HL-60 (cell line): ENCODE results near the gene MSRB2.

Experiments used
- DNase-seq, 2 experiments: peaks; one replicate each; pipeline ENCODE4 v3.0.0-alpha.2; 2010 to 2020; ENCODE audit warnings: low read depth in 1 of 2, low spot score in 1 of 2
- H3K27ac ChIP-seq: fragments of 250-450 bp; sonication (Bioruptor Pico); replicated peaks from 2 replicates; pipeline ENCODE4 v1.5.1; 2020; ENCODE audit warnings: mild to moderate bottlenecking, moderate library complexity
- H3K27me3 ChIP-seq: fragments of 250-450 bp; sonication (Bioruptor Pico); 2 replicates; pipeline ENCODE4 v1.5.1; 2021; ENCODE audit warnings: mild to moderate bottlenecking, moderate library complexity; ENCODE audit not compliant: insufficient read depth, poor library complexity, severe bottlenecking
- H3K4me3 ChIP-seq: replicated peaks from 2 replicates; pipeline ENCODE4 v1.5.1; 2011; ENCODE audit warnings: mild to moderate bottlenecking, control low read depth, low read length; ENCODE audit not compliant: insufficient read depth
- GABPA ChIP-seq: IDR thresholded peaks from 2 replicates; pipeline ENCODE4 v1.6.1; 2012; ENCODE audit warnings: low read depth
- POLR2AphosphoS5 ChIP-seq: IDR thresholded peaks from 2 replicates; pipeline ENCODE4 v1.6.1; 2012; ENCODE audit warnings: low read depth
- SPI1 ChIP-seq: IDR thresholded peaks from 2 replicates; pipeline ENCODE4 v1.6.1; 2012; ENCODE audit warnings: low read depth, mild to moderate bottlenecking, borderline replicate concordance
- TF ChIP-seq, protein P1 (sequence below): IDR thresholded peaks from one replicate; pipeline ENCODE4 v1.5.1; 2011; ENCODE audit warnings: low read length, control low read depth, inconsistent platforms; ENCODE audit not compliant: insufficient read depth
- TF ChIP-seq, protein P2 (sequence below): IDR thresholded peaks from 2 replicates; pipeline ENCODE4 v1.6.1; 2012; ENCODE audit warnings: low read depth; ENCODE audit not compliant: insufficient replicate concordance

The MSRB2 gene

DNA sequence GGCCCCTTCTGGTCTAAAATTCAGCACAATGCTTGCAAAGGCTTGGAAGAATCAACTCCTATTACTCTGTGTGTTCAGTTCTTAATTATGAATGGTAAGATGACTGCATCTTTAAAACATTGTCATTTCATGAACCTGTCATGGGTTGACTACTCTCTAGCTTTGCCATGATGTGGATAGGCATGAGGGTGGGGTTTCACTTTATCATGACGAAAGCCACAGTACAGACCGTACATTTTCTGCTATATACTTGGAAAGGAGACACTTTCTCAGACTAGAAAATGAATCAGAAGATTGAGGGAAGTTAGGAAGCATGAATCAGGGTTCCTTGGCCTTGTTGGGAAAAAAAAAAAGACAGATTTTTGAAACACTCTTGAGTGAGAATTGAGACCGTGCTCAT, 19.7 kb upstream of the MSRB2 start:
- no peak for TF ChIP-seq SPI1
- TF ChIP-seq, protein P1, sequence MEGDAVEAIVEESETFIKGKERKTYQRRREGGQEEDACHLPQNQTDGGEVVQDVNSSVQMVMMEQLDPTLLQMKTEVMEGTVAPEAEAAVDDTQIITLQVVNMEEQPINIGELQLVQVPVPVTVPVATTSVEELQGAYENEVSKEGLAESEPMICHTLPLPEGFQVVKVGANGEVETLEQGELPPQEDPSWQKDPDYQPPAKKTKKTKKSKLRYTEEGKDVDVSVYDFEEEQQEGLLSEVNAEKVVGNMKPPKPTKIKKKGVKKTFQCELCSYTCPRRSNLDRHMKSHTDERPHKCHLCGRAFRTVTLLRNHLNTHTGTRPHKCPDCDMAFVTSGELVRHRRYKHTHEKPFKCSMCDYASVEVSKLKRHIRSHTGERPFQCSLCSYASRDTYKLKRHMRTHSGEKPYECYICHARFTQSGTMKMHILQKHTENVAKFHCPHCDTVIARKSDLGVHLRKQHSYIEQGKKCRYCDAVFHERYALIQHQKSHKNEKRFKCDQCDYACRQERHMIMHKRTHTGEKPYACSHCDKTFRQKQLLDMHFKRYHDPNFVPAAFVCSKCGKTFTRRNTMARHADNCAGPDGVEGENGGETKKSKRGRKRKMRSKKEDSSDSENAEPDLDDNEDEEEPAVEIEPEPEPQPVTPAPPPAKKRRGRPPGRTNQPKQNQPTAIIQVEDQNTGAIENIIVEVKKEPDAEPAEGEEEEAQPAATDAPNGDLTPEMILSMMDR, result no peak
- TF ChIP-seq, protein P2, sequence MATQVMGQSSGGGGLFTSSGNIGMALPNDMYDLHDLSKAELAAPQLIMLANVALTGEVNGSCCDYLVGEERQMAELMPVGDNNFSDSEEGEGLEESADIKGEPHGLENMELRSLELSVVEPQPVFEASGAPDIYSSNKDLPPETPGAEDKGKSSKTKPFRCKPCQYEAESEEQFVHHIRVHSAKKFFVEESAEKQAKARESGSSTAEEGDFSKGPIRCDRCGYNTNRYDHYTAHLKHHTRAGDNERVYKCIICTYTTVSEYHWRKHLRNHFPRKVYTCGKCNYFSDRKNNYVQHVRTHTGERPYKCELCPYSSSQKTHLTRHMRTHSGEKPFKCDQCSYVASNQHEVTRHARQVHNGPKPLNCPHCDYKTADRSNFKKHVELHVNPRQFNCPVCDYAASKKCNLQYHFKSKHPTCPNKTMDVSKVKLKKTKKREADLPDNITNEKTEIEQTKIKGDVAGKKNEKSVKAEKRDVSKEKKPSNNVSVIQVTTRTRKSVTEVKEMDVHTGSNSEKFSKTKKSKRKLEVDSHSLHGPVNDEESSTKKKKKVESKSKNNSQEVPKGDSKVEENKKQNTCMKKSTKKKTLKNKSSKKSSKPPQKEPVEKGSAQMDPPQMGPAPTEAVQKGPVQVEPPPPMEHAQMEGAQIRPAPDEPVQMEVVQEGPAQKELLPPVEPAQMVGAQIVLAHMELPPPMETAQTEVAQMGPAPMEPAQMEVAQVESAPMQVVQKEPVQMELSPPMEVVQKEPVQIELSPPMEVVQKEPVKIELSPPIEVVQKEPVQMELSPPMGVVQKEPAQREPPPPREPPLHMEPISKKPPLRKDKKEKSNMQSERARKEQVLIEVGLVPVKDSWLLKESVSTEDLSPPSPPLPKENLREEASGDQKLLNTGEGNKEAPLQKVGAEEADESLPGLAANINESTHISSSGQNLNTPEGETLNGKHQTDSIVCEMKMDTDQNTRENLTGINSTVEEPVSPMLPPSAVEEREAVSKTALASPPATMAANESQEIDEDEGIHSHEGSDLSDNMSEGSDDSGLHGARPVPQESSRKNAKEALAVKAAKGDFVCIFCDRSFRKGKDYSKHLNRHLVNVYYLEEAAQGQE, result no peak
- no peak for TF ChIP-seq POLR2AphosphoS5
- TF ChIP-seq GABPA, result no peak
- no peak overlapping the region for H3K4me3 ChIP-seq
- DNase-seq, result no peak
- H3K27ac ChIP-seq, result no peak overlapping the region
- H3K27me3 ChIP-seq, result no peaks in the 10 kb centered on the region

DNA sequence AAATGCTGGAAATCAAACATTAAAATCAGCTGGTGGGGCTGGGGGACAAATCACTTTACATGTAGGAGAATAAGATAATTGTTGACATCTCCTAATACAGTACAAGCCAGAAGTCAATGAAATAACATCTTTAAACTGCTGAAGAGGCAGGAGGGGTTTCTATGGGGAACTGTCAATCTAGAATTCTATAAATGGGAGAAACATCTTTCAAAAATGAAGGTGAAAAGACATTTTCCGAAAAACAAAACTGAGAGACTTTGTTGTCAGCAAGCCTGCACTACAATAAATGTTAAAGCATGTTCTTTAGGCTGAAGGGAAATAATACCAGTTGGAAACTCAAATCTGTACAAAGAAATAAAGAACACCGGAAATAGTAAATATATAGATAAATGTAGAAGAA, 17.3 kb upstream of the MSRB2 start:
- Histone ChIP-seq H3K4me3 (no peak overlapping the region), H3K27ac (no peak overlapping the region), H3K27me3 (no peaks in the 10 kb centered on the region)
- DNase-seq, result no peak
- no peak for TF ChIP-seq SPI1
- TF ChIP-seq, protein P2, result no peak
- no peak for TF ChIP-seq GABPA
- TF ChIP-seq POLR2AphosphoS5, result no peak
- TF ChIP-seq, protein P1, result no peak

DNA sequence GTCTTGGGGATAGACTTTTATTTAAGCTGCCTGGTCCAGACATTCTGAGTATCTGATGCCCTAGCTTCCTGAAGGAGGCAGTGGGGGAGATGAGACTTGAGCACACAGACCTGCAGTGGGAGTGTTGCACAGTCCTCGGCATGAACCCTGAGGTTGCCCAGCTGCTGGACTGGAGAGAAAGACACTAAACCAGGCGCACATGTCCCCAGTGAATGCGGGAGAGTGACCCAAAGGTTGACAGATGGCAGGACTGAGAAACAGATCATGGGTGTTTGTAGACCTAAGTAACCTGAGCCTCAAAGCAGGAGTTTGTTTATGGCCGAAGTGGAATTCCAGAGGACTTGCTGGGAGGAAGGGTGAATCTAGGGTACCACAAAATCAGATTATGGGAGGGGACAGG, 15.7 kb upstream of the MSRB2 start:
- Histone ChIP-seq H3K4me3 (no peak overlapping the region), H3K27me3 (no peaks in the 10 kb centered on the region), H3K27ac (no peak overlapping the region)
- DNase-seq, result no peak
- TF ChIP-seq, protein P2, result no peak
- TF ChIP-seq SPI1 (no peak), GABPA (no peak), POLR2AphosphoS5 (no peak)
- TF ChIP-seq, protein P1, result no peak
